Measurements from ENCODE around the gene MMS19.

The MMS19 gene

DNA sequence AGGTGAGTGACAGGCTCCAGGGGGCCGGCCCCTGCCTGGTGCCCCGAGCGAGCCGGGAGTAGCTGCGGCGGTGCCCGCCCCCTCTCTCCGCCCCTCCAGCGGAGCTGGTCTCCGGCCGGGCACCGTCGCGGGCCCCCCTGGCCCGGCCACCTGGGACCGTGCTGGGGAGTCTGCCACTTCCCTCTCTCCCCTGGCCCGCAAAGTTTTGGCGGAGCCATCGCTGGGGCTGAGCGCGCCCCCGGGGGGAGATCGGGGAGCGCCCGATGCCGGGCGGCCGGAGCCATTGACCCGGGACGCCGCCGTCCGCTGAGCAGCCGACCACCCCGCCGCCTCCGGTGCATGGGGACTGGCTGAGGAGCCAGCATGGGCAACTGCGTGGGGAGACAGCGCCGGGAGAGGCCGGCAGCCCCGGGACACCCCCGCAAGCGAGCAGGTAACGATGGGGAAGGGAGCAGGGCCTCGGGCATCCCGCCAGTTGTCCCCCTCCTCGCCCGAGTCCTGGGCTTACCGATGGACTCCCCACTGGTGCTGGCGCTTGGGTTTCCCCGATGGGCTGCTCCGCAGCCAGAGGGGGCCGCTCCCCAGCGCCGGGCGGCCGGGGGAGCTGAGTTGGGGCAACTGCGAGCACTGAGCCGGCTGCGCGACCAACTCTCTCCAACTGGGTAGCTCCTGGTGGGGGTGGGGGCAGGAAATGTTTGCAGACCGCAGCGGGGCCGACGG, 779 bp upstream of the MMS19 start, which contains the start of gene UBTD1:
TSS of gene UBTD1 (plus strand) at position 84 of the 720 bp plus-strand sequence. CDS start at position 364, 280 bp downstream.
- no peak for DNase-seq (ENCODE audit: low spot score)
- TF ChIP-seq, protein P1, sequence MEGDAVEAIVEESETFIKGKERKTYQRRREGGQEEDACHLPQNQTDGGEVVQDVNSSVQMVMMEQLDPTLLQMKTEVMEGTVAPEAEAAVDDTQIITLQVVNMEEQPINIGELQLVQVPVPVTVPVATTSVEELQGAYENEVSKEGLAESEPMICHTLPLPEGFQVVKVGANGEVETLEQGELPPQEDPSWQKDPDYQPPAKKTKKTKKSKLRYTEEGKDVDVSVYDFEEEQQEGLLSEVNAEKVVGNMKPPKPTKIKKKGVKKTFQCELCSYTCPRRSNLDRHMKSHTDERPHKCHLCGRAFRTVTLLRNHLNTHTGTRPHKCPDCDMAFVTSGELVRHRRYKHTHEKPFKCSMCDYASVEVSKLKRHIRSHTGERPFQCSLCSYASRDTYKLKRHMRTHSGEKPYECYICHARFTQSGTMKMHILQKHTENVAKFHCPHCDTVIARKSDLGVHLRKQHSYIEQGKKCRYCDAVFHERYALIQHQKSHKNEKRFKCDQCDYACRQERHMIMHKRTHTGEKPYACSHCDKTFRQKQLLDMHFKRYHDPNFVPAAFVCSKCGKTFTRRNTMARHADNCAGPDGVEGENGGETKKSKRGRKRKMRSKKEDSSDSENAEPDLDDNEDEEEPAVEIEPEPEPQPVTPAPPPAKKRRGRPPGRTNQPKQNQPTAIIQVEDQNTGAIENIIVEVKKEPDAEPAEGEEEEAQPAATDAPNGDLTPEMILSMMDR (IDR thresholded peaks at IDR 0.05; ENCODE audit: extremely low read depth, missing control alignments), result no peak

DNA sequence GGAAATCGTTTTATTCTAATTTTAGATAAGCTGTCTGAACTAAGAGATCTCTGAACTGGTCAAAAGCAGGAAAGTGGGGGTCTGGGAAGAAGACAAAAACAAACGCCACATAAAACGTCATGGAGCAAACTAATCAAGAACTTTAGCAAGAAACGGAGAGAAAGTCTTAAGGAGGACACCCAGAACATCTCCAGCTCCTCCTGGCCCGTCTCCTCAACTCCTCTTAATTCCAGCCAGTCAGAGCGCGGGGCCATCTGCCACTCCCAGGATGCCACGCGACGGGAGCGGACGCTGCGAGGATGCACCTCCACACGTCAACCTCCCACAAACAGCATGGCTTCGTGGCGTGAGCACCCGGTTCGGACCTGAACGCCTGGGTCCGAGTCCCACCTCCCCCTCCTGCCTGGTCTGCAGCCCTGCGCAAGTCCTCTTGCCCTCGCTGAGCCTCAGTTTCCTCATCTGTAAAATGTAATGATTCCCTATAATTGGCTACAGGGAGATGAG, 598 bp downstream of the MMS19 start:
- TF ChIP-seq, protein P1 (IDR thresholded peaks at IDR 0.05; ENCODE audit: extremely low read depth, missing control alignments), result no peak
- DNase-seq (ENCODE audit: low spot score), result peak; percentile 86

DNA sequence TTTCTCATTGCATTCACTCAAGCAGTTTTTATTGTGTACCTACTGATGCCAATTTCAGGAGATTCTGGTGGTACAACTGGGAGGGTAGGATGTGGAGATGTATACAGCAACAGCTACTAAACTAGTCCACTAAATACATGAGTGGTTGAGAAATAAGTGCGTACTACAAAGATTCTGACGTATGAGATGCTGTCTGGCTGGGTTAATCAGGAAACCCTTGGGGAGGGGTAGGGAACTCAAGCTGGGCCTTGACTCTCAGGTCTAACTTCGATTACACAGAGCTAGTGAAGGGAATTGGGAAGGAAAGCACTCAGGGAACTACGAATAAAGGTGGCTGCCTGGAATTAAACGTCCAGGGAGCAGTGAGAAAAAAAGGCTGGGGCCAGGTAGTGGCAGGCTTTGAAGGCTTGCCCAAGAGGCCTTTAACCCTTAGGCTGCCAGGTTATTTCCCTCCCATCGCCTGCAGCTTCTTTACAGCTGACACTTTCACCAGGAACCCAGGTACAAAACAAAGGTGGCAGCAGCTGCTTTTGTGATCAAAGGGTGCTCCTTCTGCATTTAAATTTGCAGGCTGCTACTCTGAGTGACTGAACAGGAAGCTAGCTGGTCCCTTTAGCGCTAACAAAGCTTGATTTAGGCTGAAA, 3.2 kb downstream of the MMS19 start:
- TF ChIP-seq, protein P1 (IDR thresholded peaks at IDR 0.05; ENCODE audit: extremely low read depth, missing control alignments), result no peak

DNA sequence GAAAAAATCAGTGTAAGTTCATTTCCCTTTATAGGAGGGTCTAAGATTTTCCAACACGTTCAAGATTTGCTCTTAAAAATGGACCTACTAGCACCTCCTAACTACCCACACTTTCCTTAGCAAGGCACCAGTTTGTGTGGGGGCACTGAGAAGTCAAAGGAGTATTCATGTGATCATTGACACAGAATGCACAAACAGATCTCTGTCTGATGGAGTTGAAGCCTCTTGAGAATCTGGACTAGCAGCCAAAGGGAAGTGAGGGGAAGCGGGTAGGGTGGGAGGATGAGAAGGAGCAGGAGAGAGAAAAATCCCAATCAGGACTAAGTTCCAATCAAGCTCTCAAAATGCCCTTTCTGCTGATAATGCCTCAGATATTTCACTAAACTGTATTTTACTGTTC, 4.1 kb downstream of the MMS19 start:
- TF ChIP-seq, protein P1 (IDR thresholded peaks at IDR 0.05; ENCODE audit: extremely low read depth, missing control alignments), result no peak
- DNase-seq (ENCODE audit: low spot score), result no peak

More for the DNA sequence above, 3.2 kb downstream of the MMS19 start:
- DNase-seq (ENCODE audit: low spot score), result no peak

DNA sequence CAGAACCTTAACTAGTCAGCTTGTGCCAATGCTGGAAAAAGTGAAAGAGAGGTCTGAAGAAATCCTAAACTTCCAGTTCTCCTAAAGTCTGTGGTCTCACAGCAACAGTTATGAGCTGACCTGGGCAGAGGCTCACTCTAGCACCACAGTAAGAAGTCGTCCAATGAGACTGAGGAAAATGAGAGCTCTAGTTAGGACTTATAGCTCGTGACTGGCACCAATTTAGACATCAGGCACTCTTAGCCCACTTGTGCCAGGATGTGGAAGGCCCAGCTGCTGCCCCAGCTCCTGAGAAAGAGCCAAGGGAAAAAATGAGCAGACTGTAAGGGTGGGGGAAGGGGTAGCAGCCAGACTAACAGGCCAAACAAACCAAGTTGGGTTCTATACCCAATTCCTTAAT, 7.6 kb downstream of the MMS19 start:
- TF ChIP-seq, protein P1 (IDR thresholded peaks at IDR 0.05; ENCODE audit: extremely low read depth, missing control alignments), result no peak
- DNase-seq (ENCODE audit: low spot score), result no peak

DNA sequence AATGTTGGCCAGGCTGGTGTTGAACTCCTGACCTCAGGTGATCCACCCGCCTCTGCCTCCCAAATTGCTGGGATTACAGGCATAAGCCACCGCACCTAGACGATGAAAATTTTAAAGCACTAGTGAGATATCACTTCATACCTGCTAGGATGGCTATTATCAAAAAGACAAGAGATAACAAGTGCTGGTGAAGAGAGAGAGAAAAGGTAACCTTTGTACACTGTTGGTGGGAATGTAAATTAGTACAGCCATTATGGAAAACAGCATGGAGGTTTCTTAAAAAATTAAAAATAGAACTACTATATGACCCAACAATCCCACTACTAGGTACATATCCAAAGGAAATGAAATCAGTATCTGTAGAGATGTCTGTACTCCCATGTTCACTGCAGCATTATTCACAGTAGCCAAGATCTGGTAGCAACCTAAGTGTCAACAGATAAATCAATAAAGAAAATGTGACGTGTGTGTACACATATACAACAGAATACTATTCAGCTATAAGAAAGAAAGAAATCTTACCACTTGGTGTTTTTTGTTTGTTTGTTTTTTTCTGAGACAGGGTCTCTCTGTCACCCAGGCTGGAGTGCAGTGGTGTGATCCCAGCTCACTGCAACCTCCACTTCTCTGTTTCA, 12.5 kb downstream of the MMS19 start:
- DNase-seq (ENCODE audit: low spot score), result no peak
- TF ChIP-seq, protein P1 (IDR thresholded peaks at IDR 0.05; ENCODE audit: extremely low read depth, missing control alignments), result no peak

DNA sequence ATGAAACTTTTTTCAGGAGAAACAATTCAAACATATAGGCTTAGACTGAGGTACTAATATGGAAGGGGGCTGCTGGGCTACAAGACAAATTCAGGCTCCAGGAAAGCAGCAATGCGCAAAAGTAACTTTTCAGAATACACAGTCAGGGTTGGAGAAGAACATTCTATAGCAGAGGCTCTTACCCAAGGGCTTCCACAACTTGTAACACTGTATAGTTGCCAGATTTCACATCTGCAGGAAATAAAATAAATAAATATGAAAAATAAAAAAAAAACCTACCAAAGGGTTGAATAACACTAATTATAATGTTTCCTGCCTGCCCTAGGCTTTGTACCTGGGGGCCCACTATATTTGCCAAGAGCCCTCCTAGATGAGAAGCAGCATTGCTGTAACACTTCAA, 14.3 kb downstream of the MMS19 start:
- DNase-seq (ENCODE audit: low spot score), result no peak
- TF ChIP-seq, protein P1 (IDR thresholded peaks at IDR 0.05; ENCODE audit: extremely low read depth, missing control alignments), result no peak
